AG08395 (cell line): ENCODE data around the gene ANKRD45.
A peak's percentile ranks its signal among the peaks of the same experiment; 100 is the strongest.
"Not testable (repeated sequence)": the region's sequence is repeated elsewhere in the genome, so short reads cannot be mapped to it uniquely, and the experiment has no call there.

Experiments
- DNase-seq: peaks from one replicate; pipeline ENCODE4 v3.0.0; 2012; ENCODE audit warnings: mixed read lengths, low spot score

Gene ANKRD45

GRCh38 chr1:173642450-173643139 is 27.1 kb downstream of the ANKRD45 start:
- not testable (repeated sequence) for DNase-seq

GRCh38 chr1:173639102-173639501 is 30.5 kb downstream of the ANKRD45 start:
- DNase-seq = no peak

- DNase-seq = no peak
Observed at GRCh38 chr1:173638043-173639021, 31.3 kb downstream of the ANKRD45 start.

GRCh38 chr1:173637236-173638042 is 32.2 kb downstream of the ANKRD45 start:
- not testable (repeated sequence) for DNase-seq

GRCh38 chr1:173635116-173635515 is 34.5 kb downstream of the ANKRD45 start, which contains the start of gene TEX50:
Gene TEX50 (plus strand): TSS chr1:173635338. CDS start chr1:173635522, 184 bp downstream.
- DNase-seq = no peak

- no peak for DNase-seq
Observed at GRCh38 chr1:173628888-173629287, 40.8 kb downstream of the ANKRD45 start.

GRCh38 chr1:173627269-173627668 is 42.4 kb downstream of the ANKRD45 start:
- DNase-seq = no peak

GRCh38 chr1:173616859-173617258 is 52.8 kb downstream of the ANKRD45 start:
- DNase-seq = no peak

GRCh38 chr1:173613086-173613485 is 56.6 kb downstream of the ANKRD45 start:
- not testable (repeated sequence) for DNase-seq

- DNase-seq = no peak
Observed at GRCh38 chr1:173608503-173609216, 61.0 kb downstream of the ANKRD45 start.

- peak; percentile 38 for DNase-seq
Observed at GRCh38 chr1:173603056-173603591, 66.5 kb downstream of the ANKRD45 start, which contains the start of gene SLC9C2. Gene SLC9C2 (minus strand): TSS chr1:173603072. CDS start chr1:173601776, 1,296 bp downstream.

GRCh38 chr1:173601588-173601987 is 68.1 kb downstream of the ANKRD45 start:
- no peak for DNase-seq

- no peak for DNase-seq
Observed at GRCh38 chr1:173596097-173596825, 73.4 kb downstream of the ANKRD45 start.

GRCh38 chr1:173591138-173591537 is 78.5 kb downstream of the ANKRD45 start:
- not testable (repeated sequence) for DNase-seq

- DNase-seq = no peak
Observed at GRCh38 chr1:173590557-173590956, 79.1 kb downstream of the ANKRD45 start.

GRCh38 chr1:173581383-173582079 is 88.1 kb downstream of the ANKRD45 start:
- DNase-seq = no peak

- no peak for DNase-seq
Observed at GRCh38 chr1:173580658-173581057, 89.0 kb downstream of the ANKRD45 start.

- no peak for DNase-seq
Observed at GRCh38 chr1:173580071-173580470, 89.6 kb downstream of the ANKRD45 start.

- DNase-seq = no peak
Observed at GRCh38 chr1:173573596-173573995, 96.1 kb downstream of the ANKRD45 start.
